Prostate gland (tissue), 2 donors: ENCODE results near the gene WNK4. TPM values are rescaled to one million over a fixed set of nuclear protein-coding genes. Genes with fewer than 3 reads are reported as not detected.

Experiments
- DNase-seq: peaks from one replicate; pipeline ENCODE4 v3.0.0-alpha.2; 2019; ENCODE audit warnings: low spot score
- H3K27ac ChIP-seq, 2 donors: fragments of 200-600 bp; sonication (generic); 2 replicates each; pipeline ENCODE4 v1.5.1; 2017 to 2019
- H3K27me3 ChIP-seq: fragments of 200-600 bp; sonication (generic); replicated peaks from 2 replicates; pipeline ENCODE4 v1.5.1; 2019; ENCODE audit not compliant: insufficient read depth
- H3K36me3 ChIP-seq, 2 donors: fragments of 200-600 bp; sonication (generic); 1 replicate in 1 of 2; 2 replicates in 1 of 2; pipeline versions ENCODE4 v1.5.1 to v1.8.1; 2017 to 2019
- H3K4me1 ChIP-seq: fragments of 200-600 bp; sonication (generic); replicated peaks from 2 replicates; pipeline ENCODE4 v1.5.1; 2019
- H3K4me3 ChIP-seq, 2 donors: fragments of 200-600 bp; sonication (generic); 2 replicates each; pipeline ENCODE4 v1.5.1; 2017 to 2019
- H3K9me3 ChIP-seq: fragments of 200-600 bp; sonication (generic); 2 replicates; pipeline ENCODE4 v1.5.1; 2017
- CTCF ChIP-seq, 4 experiments: fragments of 200-600 bp in 2 of 4; fragments of 450-650 bp in 2 of 4; sonication (generic) in 2 of 4; IDR thresholded peaks; 1 replicate in 3 of 4; 2 replicates in 1 of 4; pipeline ENCODE4 v1.5.1; 2016 to 2019; ENCODE audit warnings: antibody characterized with exemption in 4 of 4, mild to moderate bottlenecking in 2 of 4, moderate library complexity in 2 of 4
- POLR2A ChIP-seq: fragments of 450-650 bp; IDR thresholded peaks from one replicate; pipeline ENCODE4 v1.6.1; 2016; ENCODE audit warnings: antibody characterized with exemption, mild to moderate bottlenecking
- POLR2AphosphoS5 ChIP-seq: sonication (generic); formaldehyde crosslinking; IDR thresholded peaks from one replicate; pipeline ENCODE4 v1.6.1; 2017; ENCODE audit warnings: antibody characterized with exemption
- WGBS: methylation state at CpG from one replicate; pipeline ENCODE4 v1.1.5; 2018; 5-methylcytosine and 5-hydroxymethylcytosine counted together
- intact Hi-C: fragments of 100-400 bp; cut with DNase I; formaldehyde crosslinking; loops from one replicate; pipeline ENCODE4 v1.14.2; 2022
- total RNA-seq, 2 donors: library from RNA; depleted of rRNA; stranded (reverse); fragments of >200 nt; gene quantifications; one replicate each; pipeline ENCODE4 v1.1.0, GENCODE V29; 2016

The WNK4 gene
- total RNA-seq, 2 donors from 2014 or later, result 24.7 to 28.9 TPM

GRCh38 chr17:42780851-42781638, 635 bp downstream of the WNK4 start:
- WGBS, result 6% methylated on average over 29 of the region's 39 CpGs
- no peaks in the 10 kb centered on the region for H3K27me3 ChIP-seq
- H3K27ac ChIP-seq, result peak overlapping the region; percentile 75 to 77
- H3K4me3 ChIP-seq, result peak overlapping the region; percentile 48 to 52
- TF ChIP-seq CTCF (IDR thresholded peaks at IDR 0.05) (no peak), POLR2AphosphoS5 (no peak), POLR2A (no peak)
- DNase-seq, result no peak
- H3K4me1 ChIP-seq, result no peaks in the 10 kb centered on the region
- no peaks in the 10 kb centered on the region for H3K9me3 ChIP-seq
- intact Hi-C loops, result no loop called here
- peaks cover 0 to 1% of the 10 kb centered on the region in 2 donors for H3K36me3 ChIP-seq

GRCh38 chr17:42781639-42782165, 1.3 kb downstream of the WNK4 start:
- peak overlapping the region; percentile 66 to 75 for H3K27ac ChIP-seq
- peak overlapping the region; percentile 48 to 52 for H3K4me3 ChIP-seq
- 38% methylated on average over 10 of the region's 10 CpGs for WGBS
- no peaks in the 10 kb centered on the region for H3K4me1 ChIP-seq
- no peaks in the 10 kb centered on the region for H3K27me3 ChIP-seq
- DNase-seq, result no peak
- intact Hi-C loops, result no loop called here
- H3K9me3 ChIP-seq, result no peaks in the 10 kb centered on the region
- TF ChIP-seq POLR2A (no peak), POLR2AphosphoS5 (no peak), CTCF (IDR thresholded peaks at IDR 0.05) (no peak)
- H3K36me3 ChIP-seq, result no peaks in the 10 kb centered on the region

- WGBS, result 33% methylated on average over 29 of the region's 29 CpGs
- no peaks in the 10 kb centered on the region for H3K9me3 ChIP-seq
- no peaks in the 10 kb centered on the region for H3K36me3 ChIP-seq
- intact Hi-C loops, result no loop called here
- H3K27me3 ChIP-seq, result no peaks in the 10 kb centered on the region
- DNase-seq, result peak; percentile 45
- no peaks in the 10 kb centered on the region for H3K4me1 ChIP-seq
- peak overlapping the region; percentile 66 to 75 for H3K27ac ChIP-seq
- no peak for TF ChIP-seq POLR2A
- TF ChIP-seq POLR2AphosphoS5, result no peak
- TF ChIP-seq CTCF (IDR thresholded peaks at IDR 0.05), result no peak
- H3K4me3 ChIP-seq, result peak overlapping the region; percentile 48 to 52
Observed at GRCh38 chr17:42782166-42783061, 2.0 kb downstream of the WNK4 start.

GRCh38 chr17:42783062-42783790, 2.8 kb downstream of the WNK4 start:
- Histone ChIP-seq H3K27me3 (no peaks in the 10 kb centered on the region), H3K4me1 (no peaks in the 10 kb centered on the region), H3K4me3 (peak overlapping the region in 1 of 2 donors; percentile 48), H3K9me3 (no peaks in the 10 kb centered on the region), H3K36me3 (no peaks in the 10 kb centered on the region), H3K27ac (no peak overlapping the region)
- WGBS, result 52% methylated on average over 9 of the region's 9 CpGs
- TF ChIP-seq POLR2AphosphoS5 (no peak), POLR2A (no peak), CTCF (IDR thresholded peaks at IDR 0.05) (no peak)
- DNase-seq, result no peak
- intact Hi-C loops, result no loop called here
